ENCODE results near the gene MGA.
A peak's percentile ranks its signal among the peaks of the same experiment; 100 is the strongest.

The MGA gene

DNA sequence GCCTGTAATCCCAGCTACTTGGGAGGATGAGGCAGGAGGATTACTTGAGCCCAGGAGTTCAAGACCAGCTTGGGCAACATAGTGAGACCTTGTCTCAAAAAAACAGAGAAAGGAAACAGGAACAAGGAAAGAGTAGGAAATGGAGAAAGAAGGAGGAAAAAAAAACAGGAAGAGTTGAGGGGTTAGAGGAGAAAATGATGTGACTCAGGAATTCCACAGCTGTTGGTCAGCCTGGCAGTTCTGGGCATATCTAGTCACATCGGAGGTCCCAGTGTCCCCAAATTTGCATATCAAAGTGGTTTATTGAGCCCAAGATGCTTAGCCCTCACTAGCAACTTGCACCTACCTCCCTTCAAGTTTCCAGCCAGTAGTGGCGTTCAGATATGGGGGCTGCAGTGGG lies 148.9 kb downstream of the MGA start:
- DNase-seq (ENCODE audit: low read depth), result no peak

DNA sequence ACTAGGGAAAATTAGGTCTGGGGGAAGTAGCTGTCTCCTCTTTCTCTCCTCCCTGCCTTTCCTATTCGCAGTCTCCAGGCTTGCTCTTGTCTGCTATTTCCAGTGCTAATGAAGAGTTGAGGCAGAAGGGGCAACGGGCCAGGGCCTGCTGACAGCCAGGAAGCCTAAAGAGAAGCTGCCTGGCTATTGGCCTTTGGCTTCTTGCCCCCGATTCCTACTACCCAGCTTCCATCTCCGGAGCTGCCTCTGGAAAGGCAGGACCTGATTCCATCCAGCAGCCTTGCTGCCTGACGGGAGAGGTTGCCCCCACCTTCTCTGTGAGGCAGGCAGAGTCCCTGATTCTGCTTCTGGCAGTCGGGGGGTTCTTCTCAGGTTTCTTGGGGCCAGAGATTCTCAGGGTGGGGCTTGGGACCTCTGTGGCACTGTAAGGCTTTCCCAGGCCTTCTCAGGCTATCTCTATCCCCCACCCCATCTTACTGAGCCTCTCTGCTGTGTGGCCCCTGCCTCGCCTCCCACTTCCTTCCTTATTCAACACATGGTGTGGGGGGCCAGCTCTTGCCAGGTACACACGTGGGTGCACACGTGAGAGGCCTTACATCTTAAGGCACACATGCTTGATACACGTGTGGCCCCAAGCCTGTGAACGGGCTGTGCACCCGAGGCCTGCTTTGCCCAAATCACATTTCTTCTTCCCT lies 149.5 kb downstream of the MGA start:
- DNase-seq (ENCODE audit: low read depth), result no peak

DNA sequence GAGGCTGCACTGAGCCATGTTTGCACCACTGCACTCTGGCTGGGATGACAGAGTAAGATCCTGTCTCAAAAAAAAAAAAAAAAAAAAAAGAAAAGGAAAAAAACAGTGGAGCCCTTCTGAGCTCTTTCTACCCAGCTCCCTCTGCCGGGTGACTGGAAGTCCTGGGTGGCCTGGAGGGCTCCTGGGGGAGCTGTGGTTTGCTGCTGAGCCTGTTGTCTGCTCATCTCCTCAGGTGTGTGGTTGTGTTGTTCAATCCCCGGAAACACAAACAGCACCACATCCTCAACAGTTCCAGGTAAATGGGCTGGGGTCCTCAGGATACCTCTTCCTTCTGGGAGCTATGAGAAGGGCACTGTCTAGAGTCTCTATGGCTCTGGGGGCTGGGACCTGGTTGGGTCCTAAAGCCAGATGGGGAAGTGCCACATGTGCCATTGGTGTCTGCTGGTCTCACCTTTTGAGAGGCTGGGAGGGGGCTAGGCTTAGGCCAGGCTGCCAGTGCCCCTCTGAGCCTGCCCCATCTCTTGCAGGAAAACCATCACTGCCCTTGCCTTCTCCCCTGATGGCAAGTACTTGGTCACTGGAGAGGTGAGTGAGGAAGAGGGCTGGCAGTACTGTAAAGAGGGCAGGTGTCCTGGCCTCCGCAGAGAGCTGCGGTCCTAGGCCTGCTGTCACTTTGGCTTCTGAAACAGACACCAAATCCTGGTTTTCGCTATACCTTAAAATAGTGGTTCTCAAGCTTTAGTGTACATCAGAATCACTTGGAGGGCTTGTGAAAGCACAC lies 150.6 kb downstream of the MGA start:
- no peak for DNase-seq (ENCODE audit: low read depth)

DNA sequence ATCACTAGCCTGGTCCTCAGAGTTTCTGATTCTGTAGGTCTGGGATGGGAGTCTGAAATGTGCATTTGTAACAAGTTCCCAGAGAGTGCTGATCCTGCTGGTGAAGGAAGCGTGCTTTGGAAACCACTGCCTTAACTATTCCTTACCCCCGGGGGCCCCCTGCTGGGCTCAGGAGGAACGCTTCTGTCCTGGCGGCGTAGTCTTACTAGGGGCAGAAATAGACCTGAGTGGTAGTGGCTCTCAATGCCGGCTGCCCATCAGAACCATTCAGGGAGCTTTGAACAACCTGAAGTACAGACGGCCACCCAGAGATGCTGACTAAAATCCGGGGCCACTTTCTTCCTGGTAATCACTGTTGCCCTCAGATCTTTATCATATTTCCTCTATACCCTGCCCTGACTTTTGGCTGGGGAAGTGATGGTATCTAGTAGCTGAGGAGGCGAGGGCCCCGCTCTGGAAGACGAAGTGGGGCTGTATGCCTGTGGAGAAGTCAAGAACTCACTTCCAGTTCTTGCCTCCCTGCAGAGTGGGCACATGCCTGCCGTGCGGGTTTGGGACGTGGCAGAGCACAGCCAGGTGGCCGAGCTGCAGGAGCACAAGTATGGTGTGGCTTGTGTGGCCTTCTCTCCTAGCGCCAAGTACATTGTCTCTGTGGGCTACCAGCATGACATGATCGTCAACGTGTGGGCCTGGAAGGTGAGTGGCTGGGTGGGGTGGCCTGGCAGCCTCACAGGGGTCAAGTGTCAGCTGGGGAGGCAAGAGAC lies 151.4 kb downstream of the MGA start:
- peak; percentile 52 for DNase-seq (ENCODE audit: low read depth)

DNA sequence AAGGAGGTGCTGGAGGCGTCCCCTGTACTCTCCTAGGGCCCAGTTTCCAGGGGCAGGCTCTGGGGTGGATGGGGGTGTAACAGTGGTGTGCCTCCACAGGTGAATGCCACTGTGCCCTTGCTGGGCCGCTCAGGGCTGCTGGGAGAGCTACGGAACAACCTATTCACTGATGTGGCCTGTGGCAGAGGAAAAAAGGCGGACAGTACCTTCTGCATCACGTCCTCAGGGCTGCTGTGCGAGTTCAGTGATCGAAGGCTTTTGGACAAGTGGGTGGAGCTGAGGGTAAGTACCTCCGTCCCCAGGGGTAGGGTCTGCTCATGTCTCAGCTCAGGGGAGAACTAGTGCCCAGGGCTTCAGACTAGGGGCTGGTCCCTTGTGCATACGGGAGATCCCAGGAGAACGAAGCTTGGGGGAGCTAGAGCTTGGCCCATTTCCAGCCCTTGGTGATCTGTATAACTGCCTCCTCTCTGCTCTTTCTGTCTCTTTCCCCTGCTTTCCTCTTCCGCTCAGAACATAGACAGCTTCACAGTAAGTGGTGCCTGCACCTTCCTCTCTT lies 152.7 kb downstream of the MGA start:
- no peak for DNase-seq (ENCODE audit: low read depth)

DNA sequence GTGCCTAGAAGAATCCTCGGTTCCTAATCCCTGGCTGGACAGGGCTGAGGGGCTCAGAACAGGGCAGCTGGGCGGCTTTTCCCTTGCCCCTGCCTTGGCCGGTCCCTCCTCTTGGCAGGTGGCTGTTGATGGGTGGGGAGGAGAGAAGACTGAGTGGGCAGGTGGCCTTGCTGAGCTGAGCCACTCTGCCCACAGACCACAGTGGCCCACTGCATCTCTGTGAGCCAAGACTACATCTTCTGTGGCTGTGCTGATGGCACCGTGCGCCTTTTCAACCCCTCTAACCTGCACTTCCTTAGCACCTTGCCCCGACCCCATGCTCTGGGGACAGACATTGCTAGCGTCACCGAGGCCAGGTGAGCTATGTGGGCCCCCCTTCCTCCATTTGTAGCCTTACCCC lies 153.2 kb downstream of the MGA start:
- DNase-seq (ENCODE audit: low read depth), result no peak

DNA sequence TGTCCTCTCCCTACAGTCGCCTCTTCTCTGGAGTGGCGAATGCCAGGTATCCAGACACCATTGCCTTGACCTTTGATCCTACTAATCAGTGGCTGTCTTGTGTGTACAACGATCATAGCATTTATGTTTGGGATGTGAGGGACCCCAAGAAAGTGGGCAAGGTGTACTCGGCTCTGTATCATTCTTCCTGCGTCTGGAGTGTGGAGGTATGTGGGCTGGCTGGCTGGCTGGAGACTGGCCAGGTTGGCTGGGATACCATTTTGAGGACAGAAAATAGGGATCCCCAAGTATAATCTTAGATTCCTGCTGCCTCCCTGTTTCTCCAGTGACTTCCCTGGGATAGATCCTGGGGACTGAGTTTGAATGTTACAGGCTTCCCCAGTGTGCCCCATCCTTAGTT lies 154.3 kb downstream of the MGA start:
- no peak for DNase-seq (ENCODE audit: low read depth)

DNA sequence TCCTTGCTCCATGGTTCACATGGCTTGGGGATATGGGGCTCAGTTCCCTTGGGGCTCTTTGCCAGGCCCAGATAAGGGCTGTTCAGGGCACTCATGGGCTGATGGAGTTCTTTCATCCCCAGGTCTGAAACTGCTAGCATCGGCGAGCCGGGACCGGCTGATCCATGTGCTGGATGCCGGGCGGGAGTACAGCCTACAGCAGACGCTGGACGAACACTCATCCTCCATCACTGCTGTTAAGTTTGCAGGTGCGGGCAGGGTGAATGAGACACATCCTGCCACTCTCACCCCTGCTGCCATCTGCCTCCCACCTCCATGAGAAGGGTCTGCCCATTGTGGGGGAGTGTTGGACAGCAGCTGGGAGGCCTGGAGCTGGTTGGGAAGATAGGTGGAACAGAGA lies 156.6 kb downstream of the MGA start:
- DNase-seq (ENCODE audit: low read depth), result no peak

DNA sequence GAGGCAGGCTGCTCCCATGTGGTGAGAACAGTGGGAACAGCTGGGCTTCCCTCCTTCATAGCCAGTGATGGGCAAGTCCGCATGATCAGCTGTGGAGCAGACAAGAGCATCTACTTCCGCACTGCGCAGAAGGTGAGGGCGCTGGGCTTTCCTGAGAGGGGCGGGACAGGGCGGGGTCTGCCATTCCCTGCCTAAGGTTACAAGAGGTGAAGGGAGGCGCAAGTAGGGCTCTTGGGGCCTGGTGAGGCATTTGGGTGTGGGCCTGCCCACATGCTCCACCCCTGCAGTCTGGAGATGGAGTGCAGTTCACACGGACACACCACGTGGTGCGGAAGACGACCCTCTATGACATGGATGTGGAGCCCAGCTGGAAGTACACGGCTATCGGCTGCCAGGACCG lies 157.1 kb downstream of the MGA start:
- DNase-seq (ENCODE audit: low read depth), result no peak

DNA sequence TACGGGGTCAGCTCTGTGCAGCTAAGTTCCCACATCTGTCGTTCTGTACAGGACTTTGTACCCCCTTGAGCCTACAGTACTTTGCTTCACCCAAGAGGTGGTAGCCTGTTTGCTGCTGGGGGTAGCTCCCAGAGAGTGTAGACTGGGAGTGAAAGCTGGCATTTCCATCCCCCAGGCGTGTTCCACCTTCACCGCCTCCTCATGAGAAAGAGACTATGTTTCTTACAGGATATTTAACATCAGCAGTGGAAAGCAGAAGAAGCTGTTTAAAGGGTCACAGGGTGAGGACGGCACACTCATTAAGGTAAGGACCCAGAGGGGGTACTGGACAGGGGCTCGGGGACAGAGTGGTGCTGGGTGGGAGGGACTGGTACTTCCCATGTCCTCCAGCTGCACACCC lies 157.6 kb downstream of the MGA start:
- DNase-seq (ENCODE audit: low read depth), result no peak

DNA sequence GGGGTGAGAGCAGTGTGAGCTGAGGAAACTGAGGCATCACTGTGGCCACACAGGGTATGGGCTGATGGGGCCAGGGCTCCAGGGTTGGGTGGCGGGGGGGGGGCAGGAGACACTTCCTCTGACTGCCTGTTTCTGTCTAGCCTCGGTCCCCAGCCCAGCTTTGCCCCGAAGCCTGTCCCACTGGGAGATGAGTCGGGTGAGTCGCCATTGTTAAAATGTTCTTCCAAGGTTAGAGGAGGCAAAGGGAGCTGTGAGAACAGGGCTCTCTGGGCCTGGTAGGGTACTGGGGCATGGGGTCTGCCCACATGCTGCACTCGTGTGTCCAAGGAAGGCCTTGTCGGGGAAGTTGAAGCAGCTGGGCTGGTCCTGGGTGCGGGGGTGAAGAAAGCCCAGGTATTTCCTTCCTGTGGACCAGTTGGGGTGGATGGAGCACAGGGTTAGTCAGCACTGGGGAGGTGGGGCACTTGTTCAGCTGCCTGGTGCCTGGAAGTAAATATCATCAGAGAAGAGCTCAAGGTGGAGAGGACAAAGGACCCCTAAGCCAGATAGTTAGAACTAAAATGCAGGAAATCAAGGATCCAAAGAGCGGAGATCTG lies 159.3 kb downstream of the MGA start:
- no peak for DNase-seq (ENCODE audit: low read depth)

DNA sequence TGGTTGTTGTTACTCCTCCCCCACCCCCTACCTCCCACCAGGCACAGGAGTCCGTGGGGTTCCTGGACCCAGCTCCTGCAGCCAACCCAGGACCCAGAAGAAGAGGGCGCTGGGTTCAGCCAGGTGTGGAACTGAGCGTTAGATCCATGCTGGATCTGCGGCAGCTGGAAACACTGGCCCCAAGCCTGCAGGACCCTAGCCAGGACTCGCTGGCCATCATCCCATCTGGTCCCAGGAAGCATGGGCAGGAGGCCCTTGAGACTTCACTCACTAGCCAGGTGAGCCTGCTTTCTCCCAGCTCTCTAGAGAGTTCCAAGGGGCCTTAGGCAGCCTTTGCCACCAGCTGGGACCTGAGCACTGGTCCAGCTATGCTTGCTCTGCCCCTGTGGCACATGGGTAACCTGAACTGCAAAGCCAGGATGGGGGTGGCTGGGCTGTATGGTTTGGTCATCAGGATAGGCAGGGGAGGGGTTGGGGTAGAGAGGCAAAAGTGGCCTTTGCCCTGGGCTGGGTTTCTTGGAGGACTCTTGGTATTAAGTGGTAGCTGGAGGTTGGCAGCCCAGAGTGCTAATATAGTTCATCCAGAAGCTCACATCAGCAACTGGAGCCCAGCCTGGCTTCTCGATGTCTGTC lies 160.7 kb downstream of the MGA start:
- DNase-seq (ENCODE audit: low read depth), result no peak

DNA sequence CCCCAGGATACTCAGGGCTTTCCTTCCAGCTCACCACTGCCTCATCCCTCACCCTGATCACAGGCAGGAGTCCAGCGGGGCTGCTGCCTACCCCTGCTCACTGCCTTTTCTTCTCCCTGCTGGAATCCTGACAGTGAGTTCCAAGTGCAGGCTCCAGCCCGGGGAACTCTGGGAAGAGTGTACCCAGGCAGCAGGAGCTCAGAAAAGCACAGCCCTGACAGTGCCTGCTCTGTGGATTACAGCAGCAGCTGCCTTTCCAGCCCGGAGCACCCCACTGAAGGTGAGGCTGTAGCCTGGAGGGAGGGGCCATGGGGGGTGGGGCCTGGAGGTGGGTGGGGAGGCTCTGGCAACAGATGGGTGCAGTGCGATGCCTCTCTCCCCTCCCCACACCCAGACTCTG lies 161.6 kb downstream of the MGA start:
- no peak for DNase-seq (ENCODE audit: low read depth)

DNA sequence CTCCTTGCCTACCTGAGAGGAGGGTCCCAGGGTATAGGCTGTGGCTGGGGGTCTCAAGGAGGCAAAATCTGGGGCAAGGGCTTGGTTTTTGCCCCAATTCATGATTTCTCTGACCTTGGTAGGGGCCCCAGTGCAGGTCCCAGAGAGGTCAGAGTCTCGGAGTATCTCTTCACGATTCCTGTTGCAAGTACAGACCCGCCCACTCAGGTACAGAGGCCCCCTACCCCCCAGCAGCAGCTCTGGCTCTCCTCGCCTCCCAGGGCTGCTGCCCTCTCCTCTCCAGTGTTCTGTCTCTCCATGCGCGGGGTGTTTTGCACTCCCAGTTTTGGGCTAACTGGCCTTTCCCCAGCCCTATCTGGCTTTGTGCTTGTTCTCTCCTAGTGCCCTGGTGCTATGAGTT lies 162.3 kb downstream of the MGA start:
- no peak for DNase-seq (ENCODE audit: low read depth)
